H1 (cell line): ENCODE results near the gene ENKD1. TPM values are rescaled to one million over a fixed set of nuclear protein-coding genes. Genes with fewer than 3 reads are reported as not detected.

Source experiments
- CEBPB ChIP-seq: IDR thresholded peaks from 2 replicates; pipeline ENCODE4 v1.6.1; 2012; ENCODE audit warnings: low read depth, low read length
- CHD7 ChIP-seq: fragments of 300-600 bp; sonication (generic); IDR thresholded peaks from 2 replicates; pipeline ENCODE4 v1.7.1; 2012; ENCODE audit warnings: low read length, moderate library complexity, mild to moderate bottlenecking, inconsistent platforms; ENCODE audit not compliant: insufficient replicate concordance
- CTCF ChIP-seq, 3 experiments: IDR thresholded peaks; 1 replicate in 2 of 3; 2 replicates in 1 of 3; pipeline versions ENCODE4 v1.5.1 to v1.6.1; 2011; ENCODE audit warnings: low read length in 3 of 3, mild to moderate bottlenecking in 3 of 3, inconsistent platforms in 2 of 3, low read depth in 1 of 3, moderate library complexity in 1 of 3; ENCODE audit not compliant: insufficient read depth in 1 of 3; ENCODE audit errors: control extremely low read depth in 1 of 3
- HDAC2 ChIP-seq, 2 experiments: fragments of 300-600 bp in 1 of 2; sonication (generic) in 1 of 2; IDR thresholded peaks; 2 replicates each; pipeline ENCODE4 v1.6.1; 2011 to 2012; ENCODE audit warnings: low read depth in 2 of 2, low read length in 2 of 2, mild to moderate bottlenecking in 2 of 2, moderate library complexity in 2 of 2, borderline replicate concordance in 1 of 2, inconsistent platforms in 1 of 2
- RXRA ChIP-seq: IDR thresholded peaks from 2 replicates; pipeline ENCODE4 v1.6.1; 2011; ENCODE audit warnings: low read depth, mild to moderate bottlenecking, low read length, moderate library complexity; ENCODE audit not compliant: insufficient read depth
- SAP30 ChIP-seq: fragments of 300-600 bp; sonication (generic); IDR thresholded peaks from 2 replicates; pipeline ENCODE4 v1.7.1; 2012; ENCODE audit warnings: low read length, moderate library complexity, mild to moderate bottlenecking, inconsistent platforms; ENCODE audit not compliant: insufficient read depth, insufficient replicate concordance
- SP2 ChIP-seq: IDR thresholded peaks from 2 replicates; pipeline ENCODE4 v1.6.1; 2012; ENCODE audit warnings: mild to moderate bottlenecking, low read length, inconsistent platforms
- polyA plus RNA-seq, 7 experiments: library from polyadenylated mRNA; depleted of rRNA in 3 of 7; stranded (reverse) in 5 of 7; unstranded in 2 of 7; fragments of >200 nt in 5 of 7; fragments of 200-250 nt in 2 of 7; gene quantifications; 1 replicate in 5 of 7; 2 replicates in 1 of 7; 4 replicates in 1 of 7; pipeline versions ENCODE4 v1.2.1 to v1.2.3, GENCODE V29; 2011 to 2013; ENCODE audit warnings: missing spikeins in 2 of 7, mixed read lengths in 2 of 7
- total RNA-seq: library from RNA; stranded (reverse); fragmentation: NEBNext Ultra II Directional; extraction: Animal tissue kit (Norgen Biotek cat#: 25700); gene quantifications from 2 replicates; pipeline ENCODE4 v1.2.1, GENCODE V29; 2021

ENKD1 gene
- total and polyA plus RNA-seq, 2 of the 8 experiments (the other 6 are each of a cell fraction or from before 2014, with no cell fraction given): 12.9 to 16.1 TPM

DNA sequence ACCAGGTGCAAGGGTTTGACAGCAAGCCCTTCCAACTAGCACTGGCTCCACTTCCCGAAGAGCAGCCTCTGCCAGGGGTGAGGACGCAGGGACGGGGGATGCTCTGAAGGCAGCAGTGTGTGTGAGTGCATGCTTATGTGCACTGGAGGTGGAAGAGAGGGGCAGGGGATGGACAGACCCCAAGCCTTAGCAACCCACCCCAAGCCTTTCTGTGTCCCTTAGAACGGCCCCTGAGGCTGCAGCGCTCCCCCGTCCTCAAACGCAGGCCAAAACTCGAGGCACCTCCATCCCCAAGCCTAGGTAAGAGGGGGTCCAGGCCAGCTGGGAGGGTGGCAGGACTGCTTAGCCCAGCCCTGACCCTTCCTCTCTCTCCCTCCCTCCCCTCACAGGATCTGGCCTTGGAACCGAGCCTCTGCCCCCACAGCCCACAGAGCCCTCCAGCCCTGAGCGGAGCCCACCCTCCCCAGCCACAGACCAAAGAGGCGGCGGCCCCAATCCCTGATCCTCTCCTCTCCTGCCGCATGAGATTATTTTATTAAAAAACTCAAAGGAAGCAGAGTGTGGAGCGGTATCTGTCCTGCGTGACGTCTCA, 9.4 kb downstream of the ENKD1 start (continued):
- TF ChIP-seq CHD7: no peak
- no peak for TF ChIP-seq HDAC2 (IDR thresholded peaks at IDR 0.05; ENCODE audit: borderline replicate concordance in 1 of 2, low read depth in 2 of 2, low read length in 2 of 2)
- no peak for TF ChIP-seq CTCF (IDR thresholded peaks at IDR 0.05; ENCODE audit: control extremely low read depth in 1 of 3, insufficient read depth in 1 of 3, low read depth in 1 of 3, low read length in 3 of 3)
- TF ChIP-seq SAP30: no peak
- no peak for TF ChIP-seq SP2
- TF ChIP-seq CEBPB: no peak
- TF ChIP-seq RXRA: no peak
